GM12872 (cell line): ENCODE data around the gene PDLIM4.

Experiments
- CTCF ChIP-seq: IDR thresholded peaks from 3 replicates; pipeline ENCODE4 v1.5.1; 2011; ENCODE audit warnings: low read depth, mild to moderate bottlenecking, low read length, moderate library complexity; ENCODE audit not compliant: insufficient read depth

PDLIM4 gene

GRCh38 chr5:132256086-132256782 is 1.3 kb upstream of the PDLIM4 start:
- no peak for TF ChIP-seq CTCF

GRCh38 chr5:132256783-132257130 is 739 bp upstream of the PDLIM4 start:
- no peak for TF ChIP-seq CTCF

GRCh38 chr5:132258102-132259068 is 889 bp downstream of the PDLIM4 start:
- TF ChIP-seq CTCF, result no peak

- TF ChIP-seq CTCF, result no peak
Measured at GRCh38 chr5:132259069-132259851, 1.8 kb downstream of the PDLIM4 start.

- TF ChIP-seq CTCF, result no peak
Measured at GRCh38 chr5:132260051-132260450, 2.6 kb downstream of the PDLIM4 start.

- no peak for TF ChIP-seq CTCF
Measured at GRCh38 chr5:132260714-132261551, 3.4 kb downstream of the PDLIM4 start.
